Gastrocnemius medialis (tissue), 4 donors: Measurements from ENCODE around the gene MAN2C1.

Experiments
- CTCF ChIP-seq, 5 experiments: fragments of 450-650 bp in 3 of 5; fragments of 200-600 bp in 2 of 5; sonication (generic) in 2 of 5; IDR thresholded peaks in 4 of 5; conservative IDR thresholded peaks in 1 of 5; 1 replicate in 4 of 5; 2 replicates in 1 of 5; pipeline ENCODE4 v1.5.1; 2016 to 2019; ENCODE audit warnings: antibody characterized with exemption in 5 of 5, mild to moderate bottlenecking in 3 of 5, moderate library complexity in 3 of 5
- POLR2A ChIP-seq, 2 donors: fragments of 450-650 bp; IDR thresholded peaks; one replicate each; pipeline ENCODE4 v1.6.1; 2017; ENCODE audit warnings: antibody characterized with exemption in 2 of 2, mild to moderate bottlenecking in 2 of 2, moderate library complexity in 2 of 2

- TF ChIP-seq CTCF (IDR thresholded peaks at IDR 0.05 in 4 of 5, conservative IDR thresholded peaks at IDR 0.05 in 1 of 5), result no peak
- no peak for TF ChIP-seq POLR2A (IDR thresholded peaks at IDR 0.05)
Measured at GRCh38 chr15:75346796-75347221, 21.6 kb downstream of the MAN2C1 start, which contains the start of gene NEIL1.
